HUES48 (cell line): ENCODE data around the gene IL15RA.

Experiments
- H3K27ac ChIP-seq: one replicate; pipeline ENCODE4 v1.7.0; 2013; ENCODE audit warnings: low read depth, low read length, inconsistent platforms
- H3K27me3 ChIP-seq: 2 replicates; pipeline ENCODE4 v1.6.1; 2013; ENCODE audit warnings: mild to moderate bottlenecking, low read length; ENCODE audit not compliant: control insufficient read depth, insufficient read depth
- H3K36me3 ChIP-seq: 2 replicates; pipeline ENCODE4 v1.6.1; 2013; ENCODE audit warnings: low read length; ENCODE audit not compliant: control insufficient read depth, insufficient read depth
- H3K4me1 ChIP-seq: 2 replicates; pipeline ENCODE4 v1.6.1; 2013; ENCODE audit warnings: mild to moderate bottlenecking, low read length; ENCODE audit not compliant: control insufficient read depth, insufficient read depth
- H3K4me3 ChIP-seq: 2 replicates; pipeline ENCODE4 v1.5.1; 2013; ENCODE audit warnings: mild to moderate bottlenecking, low read depth, low read length
- H3K9ac ChIP-seq: 2 replicates; pipeline ENCODE4 v1.6.1; 2013; ENCODE audit warnings: mild to moderate bottlenecking, low read depth, low read length, moderate library complexity
- H3K9me3 ChIP-seq: 2 replicates; pipeline ENCODE4 v1.6.1; 2013; ENCODE audit warnings: low read length; ENCODE audit not compliant: control insufficient read depth, insufficient read depth

IL15RA gene, protein sequence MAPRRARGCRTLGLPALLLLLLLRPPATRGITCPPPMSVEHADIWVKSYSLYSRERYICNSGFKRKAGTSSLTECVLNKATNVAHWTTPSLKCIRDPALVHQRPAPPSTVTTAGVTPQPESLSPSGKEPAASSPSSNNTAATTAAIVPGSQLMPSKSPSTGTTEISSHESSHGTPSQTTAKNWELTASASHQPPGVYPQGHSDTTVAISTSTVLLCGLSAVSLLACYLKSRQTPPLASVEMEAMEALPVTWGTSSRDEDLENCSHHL

DNA sequence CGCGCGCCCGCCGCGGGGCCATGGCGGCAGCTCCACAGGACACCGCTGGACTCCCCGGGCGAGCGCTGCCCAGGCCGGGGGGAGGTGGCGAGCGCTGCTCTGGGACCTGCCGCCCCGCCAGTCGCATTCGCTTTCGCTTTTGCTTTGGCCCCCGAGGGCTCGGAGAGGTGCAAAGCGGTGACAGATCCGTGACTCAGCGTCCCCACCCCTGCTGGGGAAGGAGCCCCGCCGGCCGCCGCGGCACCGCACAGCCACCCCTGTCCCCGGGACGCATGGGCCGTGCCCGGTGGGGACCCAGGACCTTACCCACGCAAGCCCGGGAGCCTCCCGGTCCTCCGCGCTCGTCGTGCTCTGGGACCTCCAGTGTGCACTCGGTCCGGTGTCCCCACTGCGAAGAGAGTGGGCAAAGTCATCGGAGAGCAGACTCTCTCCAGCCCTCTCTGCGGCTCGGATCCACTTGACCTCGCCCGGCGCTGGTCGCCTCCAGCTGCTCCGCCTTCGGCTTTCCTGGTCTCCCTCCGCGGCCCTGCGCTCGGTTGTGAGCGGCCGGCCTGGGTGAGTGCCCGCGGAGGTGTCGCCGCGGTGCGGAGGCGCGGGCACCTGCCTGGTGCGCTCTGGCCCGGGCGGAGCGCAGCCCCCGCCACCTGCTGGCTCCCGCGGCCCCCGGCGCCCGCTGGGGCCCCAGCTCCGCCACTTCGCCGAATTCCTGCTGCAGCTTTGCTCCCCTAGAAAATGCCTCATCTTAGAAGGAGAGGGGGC is at the start of gene IL15RA:
Gene IL15RA, minus strand, starts transcription at position 73 of the 759 bp plus-strand sequence. Its CDS starts 51 bp downstream, at position 22.
- peak within 1 kb of the TSS; percentile 24; the same call in 1 of the 2 replicates for H3K9ac ChIP-seq
- peak within 1 kb of the TSS; percentile 92 for H3K4me3 ChIP-seq
- peaks cover 49% of the 10 kb centered on the region for H3K27me3 ChIP-seq
- no peaks in the 10 kb centered on the region for H3K9me3 ChIP-seq
- H3K36me3 ChIP-seq, result no peaks in the 10 kb centered on the region
- H3K4me1 ChIP-seq, result peaks cover 4% of the 10 kb centered on the region; the same call in 1 of the 2 replicates
- H3K27ac ChIP-seq, result no peak within 1 kb of the TSS

DNA sequence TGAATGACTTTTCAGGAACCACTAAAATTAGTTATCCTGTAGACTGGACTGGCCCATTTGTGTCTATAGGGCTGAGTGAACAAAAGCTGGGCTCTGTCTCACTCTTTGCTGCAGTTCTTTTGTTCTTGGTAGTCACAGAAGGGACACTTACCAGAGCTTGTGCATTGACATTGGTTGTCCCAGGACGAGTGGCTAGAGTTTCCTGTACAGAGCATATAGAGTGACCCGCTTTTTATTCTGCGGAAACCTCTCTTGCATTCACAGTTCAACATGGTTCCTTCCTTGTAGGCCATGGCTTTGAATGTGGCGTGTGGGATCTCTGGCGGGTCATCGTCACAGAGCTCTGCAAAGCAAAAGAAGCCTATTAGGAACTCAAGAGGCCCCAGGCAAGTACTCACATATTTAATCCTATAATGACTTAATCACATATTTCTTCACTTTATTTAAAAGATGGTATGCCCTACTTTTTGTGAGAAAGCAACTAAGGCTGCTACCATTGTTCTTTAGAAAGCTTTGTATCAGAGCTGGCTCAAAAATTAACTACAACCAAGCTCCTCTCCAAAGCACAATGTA is 48.4 kb upstream of the IL15RA start:
- no peak overlapping the region for H3K9ac ChIP-seq
- no peak overlapping the region for H3K4me3 ChIP-seq
- peaks cover 9% of the 10 kb centered on the region for H3K9me3 ChIP-seq
- H3K27me3 ChIP-seq, result no peaks in the 10 kb centered on the region
- H3K36me3 ChIP-seq, result no peaks in the 10 kb centered on the region
- H3K4me1 ChIP-seq, result no peaks in the 10 kb centered on the region
- H3K27ac ChIP-seq, result no peak overlapping the region

DNA sequence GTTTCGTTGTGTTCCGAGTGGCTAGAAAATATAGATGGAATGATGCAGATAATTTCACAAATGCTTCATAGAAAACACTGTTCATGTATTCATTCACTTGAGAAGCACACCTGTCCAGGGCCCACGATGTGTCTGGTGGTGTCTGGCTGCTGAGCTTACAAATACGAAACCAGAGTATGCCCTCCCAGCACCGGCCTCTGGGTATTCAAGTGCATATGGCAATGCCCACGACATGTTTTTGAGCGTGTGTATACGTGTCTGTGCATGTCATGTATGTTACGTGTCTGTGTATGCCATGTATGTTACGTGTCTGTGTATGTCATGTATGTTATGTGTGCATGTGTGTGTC is 47.0 kb upstream of the IL15RA start:
- Histone ChIP-seq H3K27me3 (no peaks in the 10 kb centered on the region), H3K4me3 (no peak overlapping the region), H3K9ac (no peak overlapping the region), H3K27ac (no peak overlapping the region), H3K4me1 (no peaks in the 10 kb centered on the region), H3K9me3 (no peaks in the 10 kb centered on the region), H3K36me3 (no peaks in the 10 kb centered on the region)

DNA sequence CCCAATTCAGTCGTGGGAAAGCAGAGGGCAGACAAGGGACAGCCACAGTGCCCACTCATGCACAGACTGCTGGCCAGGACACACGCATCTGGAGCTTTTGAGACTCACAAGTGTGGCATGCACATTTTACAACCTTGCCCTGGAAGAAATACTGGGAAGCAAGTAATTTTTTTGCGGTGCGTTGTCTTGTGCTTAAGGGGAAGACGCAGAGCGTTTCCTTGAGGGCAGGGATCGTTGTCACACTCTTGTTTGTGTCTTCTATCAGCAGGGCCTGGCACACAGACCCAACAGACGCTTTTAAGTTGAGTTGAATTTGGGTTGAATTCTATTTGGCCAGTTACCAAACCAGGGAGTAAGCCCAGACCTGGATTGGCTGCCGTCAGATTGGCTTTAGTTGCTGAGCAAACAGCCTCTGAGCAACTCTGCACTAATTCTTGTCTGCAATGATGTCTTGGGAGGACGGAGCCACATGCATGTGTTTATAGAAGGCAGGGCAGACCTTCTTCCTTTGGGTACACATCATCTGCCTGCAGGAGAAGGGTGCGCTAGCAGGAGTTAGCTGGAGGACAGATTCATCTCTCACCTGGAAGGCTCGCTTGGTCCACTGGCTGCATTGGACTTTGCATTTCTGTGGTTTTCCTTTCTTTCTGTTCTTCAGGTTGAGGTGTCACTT is 46.5 kb upstream of the IL15RA start:
- Histone ChIP-seq H3K4me1 (no peaks in the 10 kb centered on the region), H3K9me3 (no peaks in the 10 kb centered on the region), H3K4me3 (no peak overlapping the region), H3K9ac (no peak overlapping the region), H3K27ac (no peak overlapping the region), H3K27me3 (no peaks in the 10 kb centered on the region), H3K36me3 (no peaks in the 10 kb centered on the region)

- no peak overlapping the region for H3K4me3 ChIP-seq
- no peaks in the 10 kb centered on the region for H3K36me3 ChIP-seq
- no peaks in the 10 kb centered on the region for H3K4me1 ChIP-seq
- H3K27me3 ChIP-seq, result no peaks in the 10 kb centered on the region
- H3K9ac ChIP-seq, result no peak overlapping the region
- no peak overlapping the region for H3K27ac ChIP-seq
- H3K9me3 ChIP-seq, result no peaks in the 10 kb centered on the region
These were observed 45.3 kb upstream of the IL15RA start for GRCh38 chr10:6022660-6023059.

DNA sequence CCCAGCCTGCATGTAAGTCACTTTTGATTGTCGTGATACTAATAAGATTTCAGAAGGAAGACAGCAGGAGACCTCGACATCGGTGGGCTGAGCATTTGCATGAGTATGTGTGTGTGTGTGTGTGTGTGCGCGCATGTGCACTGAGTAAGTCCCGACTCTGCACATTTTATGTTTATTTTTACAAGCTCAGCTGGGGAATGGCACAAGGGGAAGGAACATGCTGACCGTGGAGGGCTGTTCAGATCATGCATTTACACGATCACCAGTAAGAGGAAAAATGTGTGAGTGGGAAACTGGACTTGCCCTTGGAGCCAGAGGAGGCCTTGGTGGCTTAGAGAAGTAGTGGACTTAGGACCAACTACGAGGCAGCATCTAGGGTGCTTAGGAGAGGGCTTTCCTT is 43.5 kb upstream of the IL15RA start:
- Histone ChIP-seq H3K27me3 (no peaks in the 10 kb centered on the region), H3K9ac (no peak overlapping the region), H3K4me3 (no peak overlapping the region), H3K36me3 (no peaks in the 10 kb centered on the region), H3K4me1 (no peaks in the 10 kb centered on the region), H3K27ac (no peak overlapping the region), H3K9me3 (no peaks in the 10 kb centered on the region)

- Histone ChIP-seq H3K4me1 (no peaks in the 10 kb centered on the region), H3K27me3 (no peaks in the 10 kb centered on the region), H3K4me3 (no peak overlapping the region), H3K9me3 (no peaks in the 10 kb centered on the region), H3K27ac (no peak overlapping the region), H3K36me3 (no peaks in the 10 kb centered on the region), H3K9ac (no peak overlapping the region)
These were observed 42.5 kb upstream of the IL15RA start for GRCh38 chr10:6019796-6020195.

DNA sequence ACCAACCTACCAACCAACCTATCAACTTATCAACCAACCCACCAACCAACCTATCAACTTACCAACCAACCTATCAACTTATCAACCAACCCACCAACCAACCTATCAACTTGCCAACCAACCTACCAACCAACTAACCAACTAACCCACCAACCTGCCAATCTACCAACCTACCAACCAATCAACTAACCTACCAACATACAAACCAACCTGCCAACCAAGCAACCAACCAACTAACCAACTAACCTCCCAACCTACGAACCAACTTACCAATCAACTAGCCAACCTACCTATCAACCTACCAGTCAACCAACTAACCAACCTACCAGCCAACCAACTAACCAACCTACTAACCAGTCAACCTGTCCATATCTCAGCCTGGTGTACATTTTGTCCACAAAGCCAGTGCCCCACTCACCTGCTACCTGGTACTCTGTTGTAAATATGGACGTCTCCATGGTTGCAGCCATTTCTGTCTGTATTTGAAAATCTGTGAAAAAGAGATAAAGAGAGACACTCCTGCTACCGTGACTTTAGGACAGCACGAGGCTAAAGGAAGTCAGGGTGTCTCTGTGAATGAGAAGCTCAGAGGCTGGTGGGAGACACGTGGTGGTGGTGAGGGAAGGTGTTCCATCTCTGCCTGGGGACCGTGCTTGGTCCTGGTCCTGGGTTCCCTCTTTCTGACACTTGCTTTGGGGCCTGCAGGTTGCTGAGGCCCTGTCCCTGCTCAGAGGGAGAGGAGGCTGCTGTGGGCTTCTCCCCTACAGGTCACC is 41.9 kb upstream of the IL15RA start:
- Histone ChIP-seq H3K27ac (no peak overlapping the region), H3K36me3 (no peaks in the 10 kb centered on the region), H3K27me3 (no peaks in the 10 kb centered on the region), H3K4me1 (no peaks in the 10 kb centered on the region), H3K9ac (no peak overlapping the region), H3K9me3 (no peaks in the 10 kb centered on the region), H3K4me3 (no peak overlapping the region)

DNA sequence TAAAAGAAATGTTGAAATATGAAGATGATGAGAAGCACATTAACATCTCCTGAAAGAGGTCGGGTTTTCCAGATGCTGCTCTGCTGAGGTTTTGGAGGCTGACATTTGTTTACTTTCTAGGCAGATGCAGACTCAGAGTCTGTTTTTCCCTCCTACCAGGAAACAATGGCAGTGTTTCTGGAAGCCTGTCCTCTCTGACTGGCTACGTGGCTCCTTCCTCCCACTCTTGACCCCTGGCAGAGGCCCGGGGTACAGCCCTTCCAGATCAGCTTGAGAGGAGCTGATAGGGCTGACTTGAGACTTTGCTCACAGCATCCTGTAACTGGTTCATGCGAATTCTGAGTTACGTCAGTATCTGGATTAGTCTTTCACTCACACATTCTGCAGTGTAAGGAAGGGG is 41.1 kb upstream of the IL15RA start:
- no peaks in the 10 kb centered on the region for H3K36me3 ChIP-seq
- no peaks in the 10 kb centered on the region for H3K9me3 ChIP-seq

DNA sequence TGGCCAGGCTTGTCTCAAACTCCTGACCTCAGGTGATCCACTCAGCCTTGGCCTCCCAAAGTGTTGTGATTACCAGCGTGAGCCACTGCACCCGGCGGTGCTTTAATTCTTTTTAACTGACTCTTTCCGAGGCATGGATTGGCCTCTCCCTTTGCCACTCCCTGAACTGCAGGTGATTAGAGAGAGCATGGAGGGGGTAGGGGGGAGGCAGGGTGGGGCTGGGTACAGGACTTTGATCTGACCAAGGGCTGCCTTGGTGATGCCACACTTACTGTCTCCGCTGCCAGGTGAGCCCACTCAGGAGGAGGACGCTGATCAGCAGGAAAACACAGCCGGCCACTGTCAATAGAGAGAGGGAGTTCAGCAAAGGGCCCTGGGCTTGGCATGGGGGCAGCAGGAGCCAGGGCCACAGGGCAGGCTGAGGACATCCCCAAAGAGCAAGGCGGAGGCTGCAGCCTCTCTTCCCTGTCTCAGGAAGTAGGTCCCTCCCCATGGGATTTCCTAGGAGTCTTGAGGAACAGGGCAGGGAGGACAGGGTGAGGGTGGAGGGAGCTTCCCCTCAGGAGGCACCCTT is 40.5 kb upstream of the IL15RA start:
- H3K27me3 ChIP-seq, result no peaks in the 10 kb centered on the region
- H3K4me1 ChIP-seq, result no peaks in the 10 kb centered on the region
- no peak overlapping the region for H3K27ac ChIP-seq
- H3K4me3 ChIP-seq, result no peak overlapping the region
- H3K36me3 ChIP-seq, result no peaks in the 10 kb centered on the region
- no peaks in the 10 kb centered on the region for H3K9me3 ChIP-seq
- H3K9ac ChIP-seq, result no peak overlapping the region

More for the DNA sequence above, 41.1 kb upstream of the IL15RA start:
- Histone ChIP-seq H3K4me3 (no peak overlapping the region), H3K4me1 (no peaks in the 10 kb centered on the region), H3K27ac (no peak overlapping the region), H3K9ac (no peak overlapping the region), H3K27me3 (no peaks in the 10 kb centered on the region)
